ENCODE results near the gene IL17C.
A peak's percentile ranks its signal among the peaks of the same experiment; 100 is the strongest.

The IL17C gene, protein sequence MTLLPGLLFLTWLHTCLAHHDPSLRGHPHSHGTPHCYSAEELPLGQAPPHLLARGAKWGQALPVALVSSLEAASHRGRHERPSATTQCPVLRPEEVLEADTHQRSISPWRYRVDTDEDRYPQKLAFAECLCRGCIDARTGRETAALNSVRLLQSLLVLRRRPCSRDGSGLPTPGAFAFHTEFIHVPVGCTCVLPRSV

GRCh38 chr16:88638323-88639230 lies at the start of gene IL17C:
IL17C (plus strand) TSS chr16:88638572; CDS start chr16:88638642, 70 bp downstream.
- DNase-seq (ENCODE audit: low read depth in 2 of 2), result no peak

DNA sequence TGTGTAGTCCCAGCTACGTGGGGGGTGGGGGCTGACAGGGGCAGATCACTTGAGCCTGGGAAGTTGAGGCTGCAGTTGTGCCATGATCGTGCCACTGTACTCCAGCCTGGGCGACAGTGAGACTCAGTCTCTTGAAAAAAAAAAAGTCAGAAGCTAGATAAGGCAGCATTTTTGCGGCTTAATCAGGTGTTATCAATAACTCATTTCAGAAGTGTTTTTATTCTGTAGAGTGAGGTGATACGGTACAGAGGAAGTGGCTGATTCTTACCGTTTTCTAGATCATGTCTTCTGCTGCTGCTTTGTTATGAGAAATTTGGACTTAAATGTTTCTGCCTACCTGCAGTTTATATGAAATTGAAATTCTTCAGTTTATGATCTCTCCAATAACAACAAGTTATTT lies 49.6 kb upstream of the IL17C start:
- DNase-seq (ENCODE audit: low read depth in 2 of 2), result no peak

- no peak for DNase-seq (ENCODE audit: low read depth in 2 of 2)
Observed at GRCh38 chr16:88589441-88589840, 48.9 kb upstream of the IL17C start.

DNA sequence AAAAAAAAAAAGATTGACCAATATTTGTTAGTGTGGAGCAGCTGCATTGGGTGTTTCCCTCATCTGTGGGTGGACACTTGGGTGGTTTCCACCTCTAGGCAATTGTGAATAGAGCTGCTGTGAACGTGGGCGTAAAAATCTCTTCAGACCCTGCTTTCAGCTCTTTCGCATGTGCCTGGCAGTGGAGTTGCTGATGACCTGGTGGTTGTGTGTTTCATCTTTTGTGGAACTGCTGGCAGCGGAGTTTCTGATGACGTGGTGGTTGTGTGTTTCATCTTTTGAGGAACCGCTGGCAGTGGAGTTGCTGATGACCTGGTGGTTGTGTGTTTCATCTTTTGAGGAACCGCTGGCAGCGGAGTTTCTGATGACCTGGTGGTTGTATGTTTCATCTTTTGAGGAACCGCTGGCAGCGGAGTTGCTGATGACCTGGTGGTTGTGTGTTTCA lies 46.8 kb upstream of the IL17C start:
- peak; percentile 18 to 43 for DNase-seq (ENCODE audit: low read depth in 2 of 2)

- DNase-seq (ENCODE audit: low read depth in 2 of 2), result no peak
Observed at GRCh38 chr16:88593061-88593460, 45.3 kb upstream of the IL17C start.

GRCh38 chr16:88593489-88593888 lies 44.9 kb upstream of the IL17C start:
- DNase-seq (ENCODE audit: low read depth in 2 of 2), result no peak

- DNase-seq (ENCODE audit: low read depth in 2 of 2), result no peak
Observed at GRCh38 chr16:88593910-88594309, 44.5 kb upstream of the IL17C start.

- DNase-seq (ENCODE audit: low read depth in 2 of 2), result no peak
Observed at GRCh38 chr16:88595101-88595500, 43.3 kb upstream of the IL17C start.

DNA sequence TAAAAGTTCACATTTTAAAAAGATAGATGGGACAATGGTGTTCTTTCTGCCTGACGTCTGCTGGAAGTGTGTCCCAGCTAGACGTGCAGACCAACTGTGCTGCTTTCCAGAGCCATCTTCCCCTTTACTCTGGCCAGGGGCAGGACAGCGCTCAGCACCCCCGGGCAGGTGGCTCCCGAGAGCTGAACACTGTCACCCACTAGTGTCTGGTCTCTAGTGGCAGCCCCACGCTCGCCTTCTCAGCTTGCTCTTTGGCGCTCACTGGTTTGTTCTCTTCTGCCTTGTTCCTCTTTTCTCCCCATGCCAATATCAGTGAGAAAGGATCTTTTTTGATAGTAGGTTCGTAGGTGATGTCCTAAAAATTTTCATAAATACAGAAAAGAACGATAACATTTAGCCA lies 42.5 kb upstream of the IL17C start:
- DNase-seq (ENCODE audit: low read depth in 2 of 2), result no peak

- DNase-seq (ENCODE audit: low read depth in 2 of 2), result no peak
Observed at GRCh38 chr16:88596483-88596882, 41.9 kb upstream of the IL17C start.

- DNase-seq (ENCODE audit: low read depth in 2 of 2), result no peak
Observed at GRCh38 chr16:88597856-88598491, 40.4 kb upstream of the IL17C start.

- DNase-seq (ENCODE audit: low read depth in 2 of 2), result no peak
Observed at GRCh38 chr16:88599092-88599733, 39.2 kb upstream of the IL17C start.

GRCh38 chr16:88599825-88600538 lies 38.4 kb upstream of the IL17C start:
- no peak for DNase-seq (ENCODE audit: low read depth in 2 of 2)

GRCh38 chr16:88600539-88600896 lies 37.9 kb upstream of the IL17C start:
- no peak for DNase-seq (ENCODE audit: low read depth in 2 of 2)

GRCh38 chr16:88601313-88602036 lies 36.9 kb upstream of the IL17C start:
- no peak for DNase-seq (ENCODE audit: low read depth in 2 of 2)

DNA sequence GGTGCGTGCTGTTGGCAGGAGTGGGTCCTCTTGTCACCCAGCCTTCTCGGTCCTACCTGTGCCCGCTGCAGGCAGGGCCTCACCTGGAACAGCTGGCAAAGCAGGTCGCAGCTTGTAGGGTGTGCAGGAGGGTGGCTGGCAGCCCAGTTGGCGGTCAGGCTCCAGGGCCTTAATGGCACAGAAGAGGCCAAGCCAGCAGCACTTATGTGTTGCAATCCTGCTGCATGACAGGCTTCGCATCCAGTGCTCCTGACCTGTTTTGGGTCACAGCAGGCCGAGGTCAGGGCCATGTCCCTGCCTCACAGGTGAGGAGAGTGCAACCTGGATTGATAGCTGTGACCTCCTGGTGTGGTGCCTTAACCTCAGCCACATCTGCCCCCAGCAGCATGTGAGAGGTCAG lies 36.3 kb upstream of the IL17C start:
- DNase-seq (ENCODE audit: low read depth in 2 of 2), result no peak

- no peak for DNase-seq (ENCODE audit: low read depth in 2 of 2)
Observed at GRCh38 chr16:88605186-88606147, 32.9 kb upstream of the IL17C start.

DNA sequence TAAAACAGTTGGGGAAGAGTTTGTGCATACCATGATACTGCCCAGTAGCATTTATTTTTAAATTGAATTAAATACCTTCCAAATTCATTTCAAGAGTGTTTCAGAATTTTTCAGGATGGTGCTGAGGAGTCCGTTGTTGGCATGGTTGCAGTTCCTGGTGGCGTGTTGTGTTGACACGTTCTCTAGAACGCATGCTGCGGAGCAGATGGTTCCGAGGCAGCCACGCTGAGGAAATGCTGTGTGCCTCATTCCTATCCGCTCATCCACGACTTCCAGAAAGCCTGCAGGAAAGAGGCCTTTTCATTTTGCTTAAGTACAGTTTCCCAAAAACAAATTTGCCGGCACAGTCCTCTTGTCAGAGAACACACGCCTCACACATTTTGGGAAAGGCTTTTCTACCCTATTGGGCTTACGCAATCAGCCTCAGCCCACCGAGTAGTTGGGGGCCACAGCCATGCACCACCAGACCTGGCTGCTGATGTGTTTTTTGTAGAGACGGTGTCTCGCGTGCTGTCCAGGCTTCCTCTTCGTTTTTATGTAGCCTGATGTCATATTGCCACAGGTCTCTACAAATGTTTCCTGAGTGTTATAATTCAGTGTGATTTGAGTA lies 32.1 kb upstream of the IL17C start:
- DNase-seq (ENCODE audit: low read depth in 2 of 2), result no peak

- DNase-seq (ENCODE audit: low read depth in 2 of 2), result no peak
Observed at GRCh38 chr16:88608076-88608475, 30.3 kb upstream of the IL17C start.
